A204.1 (cell line): ENCODE results near the gene RALGDS.
"Not testable (repeated sequence)": the region's sequence is repeated elsewhere in the genome, so short reads cannot be mapped to it uniquely, and the experiment has no call there.

Experiments used
- FAIRE-seq: peaks from 2 replicates; lab custom pipeline; 2012; peaks lifted over from hg19 to GRCh38; lab: Jason Lieb, UNC

Gene RALGDS

GRCh38 chr9:133106511-133107244 is 14.4 kb downstream of the RALGDS start:
- FAIRE-seq = no peak

- FAIRE-seq = no peak
Observed at GRCh38 chr9:133105461-133105770, 15.6 kb downstream of the RALGDS start.

GRCh38 chr9:133104718-133105460 is 16.2 kb downstream of the RALGDS start:
- no peak for FAIRE-seq

- no peak for FAIRE-seq
Observed at GRCh38 chr9:133103987-133104505, 17.0 kb downstream of the RALGDS start.

- FAIRE-seq = no peak
Observed at GRCh38 chr9:133103183-133103986, 17.7 kb downstream of the RALGDS start.

GRCh38 chr9:133102190-133103021 is 18.6 kb downstream of the RALGDS start:
- FAIRE-seq = no peak

- FAIRE-seq = no peak
Observed at GRCh38 chr9:133101356-133102189, 19.5 kb downstream of the RALGDS start.

- FAIRE-seq = no peak
Observed at GRCh38 chr9:133100506-133101355, 20.3 kb downstream of the RALGDS start.

GRCh38 chr9:133099726-133100505 is 21.1 kb downstream of the RALGDS start:
- no peak for FAIRE-seq

- no peak for FAIRE-seq
Observed at GRCh38 chr9:133098871-133099270, 22.2 kb downstream of the RALGDS start.

- FAIRE-seq = no peak
Observed at GRCh38 chr9:133098104-133098754, 22.8 kb downstream of the RALGDS start.

- FAIRE-seq = no peak
Observed at GRCh38 chr9:133094842-133095393, 26.1 kb downstream of the RALGDS start.

- FAIRE-seq = not testable (repeated sequence)
Observed at GRCh38 chr9:133094351-133094750, 26.7 kb downstream of the RALGDS start.

GRCh38 chr9:133090752-133091385 is 30.2 kb downstream of the RALGDS start:
- FAIRE-seq = no peak

- FAIRE-seq = no peak
Observed at GRCh38 chr9:133090187-133090586, 30.9 kb downstream of the RALGDS start.

GRCh38 chr9:133089271-133089671 is 31.8 kb downstream of the RALGDS start:
- no peak for FAIRE-seq

GRCh38 chr9:133088756-133089155 is 32.3 kb downstream of the RALGDS start:
- no peak for FAIRE-seq
